GM19193 (cell line): ENCODE measurements around the gene NRP2.

Experiments
- POLR2A ChIP-seq: IDR thresholded peaks from 4 replicates; pipeline ENCODE4 v1.6.1; 2011; ENCODE audit not compliant: insufficient read depth, insufficient read length; ENCODE audit errors: extremely low read depth

The NRP2 gene

GRCh38 chr2:205682239-205682970 lies at the start of gene NRP2:
Gene NRP2 (plus strand): TSS chr2:205682501. CDS start chr2:205683291, 790 bp downstream.
- TF ChIP-seq POLR2A: no peak

GRCh38 chr2:205633994-205634393 lies 48.3 kb upstream of the NRP2 start:
- no peak for TF ChIP-seq POLR2A

GRCh38 chr2:205636549-205637319 lies 45.6 kb upstream of the NRP2 start:
- TF ChIP-seq POLR2A: no peak

- no peak for TF ChIP-seq POLR2A
Observed at GRCh38 chr2:205637320-205637602, 45.0 kb upstream of the NRP2 start.

- no peak for TF ChIP-seq POLR2A
Observed at GRCh38 chr2:205637779-205638503, 44.4 kb upstream of the NRP2 start.

- TF ChIP-seq POLR2A: no peak
Observed at GRCh38 chr2:205640716-205641115, 41.6 kb upstream of the NRP2 start.

GRCh38 chr2:205642599-205643356 lies 39.5 kb upstream of the NRP2 start:
- TF ChIP-seq POLR2A: no peak

GRCh38 chr2:205643391-205643885 lies 38.9 kb upstream of the NRP2 start:
- TF ChIP-seq POLR2A: no peak

GRCh38 chr2:205644018-205644417 lies 38.3 kb upstream of the NRP2 start:
- TF ChIP-seq POLR2A: no peak

GRCh38 chr2:205646680-205647079 lies 35.6 kb upstream of the NRP2 start:
- no peak for TF ChIP-seq POLR2A

GRCh38 chr2:205650450-205650849 lies 31.9 kb upstream of the NRP2 start:
- TF ChIP-seq POLR2A: no peak

GRCh38 chr2:205650931-205651330 lies 31.4 kb upstream of the NRP2 start:
- TF ChIP-seq POLR2A: no peak

- no peak for TF ChIP-seq POLR2A
Observed at GRCh38 chr2:205651719-205652118, 30.6 kb upstream of the NRP2 start.

GRCh38 chr2:205654878-205655605 lies 27.3 kb upstream of the NRP2 start:
- TF ChIP-seq POLR2A: no peak
